K562 (cell line): ENCODE measurements around the gene CCDC158.

ENCODE experiments used
- EZH2 ChIP-seq: IDR thresholded peaks from 2 replicates; pipeline ENCODE4 v1.6.1; 2012; ENCODE audit warnings: low read depth, mild to moderate bottlenecking, inconsistent platforms, low read length, borderline replicate concordance
- MTF1 ChIP-seq: fragments of 250-450 bp; sonication (Bioruptor Pico); IDR thresholded peaks from 2 replicates; pipeline ENCODE4 v1.9.0; 2021; ENCODE audit warnings: moderate library complexity, mild to moderate bottlenecking, inconsistent platforms, borderline replicate concordance
- POLR2AphosphoS5 ChIP-seq: IDR thresholded peaks from 2 replicates; pipeline ENCODE4 v1.6.1; 2011; ENCODE audit warnings: mild to moderate bottlenecking, low read depth, low read length, moderate library complexity; ENCODE audit not compliant: control insufficient read depth, insufficient read depth
- RHOXF2B ChIP-seq: fragments of 250-450 bp; sonication (Bioruptor Pico); conservative IDR thresholded peaks from 2 replicates; pipeline ENCODE4 v1.5.1; 2021
- SNRNP70 ChIP-seq: fragments of 200-400 bp; formaldehyde crosslinking; optimal IDR thresholded peaks from 2 replicates; pipeline ENCODE3; 2017; ENCODE audit warnings: low read depth, low read length
- SRSF3 ChIP-seq: fragments of 200-400 bp; formaldehyde crosslinking; IDR thresholded peaks from 2 replicates; pipeline ENCODE4 v1.6.1; 2016; ENCODE audit warnings: mild to moderate bottlenecking, low read length, moderate library complexity; ENCODE audit not compliant: insufficient read depth
- ZNF263 ChIP-seq: sonication (generic); formaldehyde crosslinking; IDR thresholded peaks from 2 replicates; pipeline ENCODE4 v1.8.0; 2022; ENCODE audit warnings: mild to moderate bottlenecking, missing genetic modification reagents, borderline replicate concordance
- TF ChIP-seq, protein P1 (sequence below), 2 experiments: fragments of 450-650 bp; conservative IDR thresholded peaks; 2 replicates each; pipeline ENCODE4 v1.6.1; 2017; ENCODE audit warnings: mild to moderate bottlenecking in 2 of 2, moderate library complexity in 2 of 2
- TF ChIP-seq, protein P2 (sequence below), 3 experiments: IDR thresholded peaks in 2 of 3; conservative IDR thresholded peaks in 1 of 3; 2 replicates each; pipeline ENCODE4 v1.5.1; 2011 to 2012; ENCODE audit warnings: low read length in 3 of 3, mild to moderate bottlenecking in 3 of 3, control low read depth in 2 of 3, improper control_type of control experiment in 1 of 3, inconsistent platforms in 1 of 3, low read depth in 1 of 3, mixed read lengths in 1 of 3, moderate library complexity in 1 of 3; ENCODE audit not compliant: insufficient read depth in 2 of 3
- TF ChIP-seq, protein P3 (sequence below): fragments of 450-650 bp; formaldehyde crosslinking; IDR thresholded peaks from 2 replicates; pipeline ENCODE4 v1.4.0; 2022; ENCODE audit warnings: missing genetic modification characterization
- TF ChIP-seq, protein P4 (sequence below), 2 experiments: fragments of 450-650 bp in 1 of 2; sonication (generic) in 1 of 2; formaldehyde crosslinking in 1 of 2; IDR thresholded peaks in 1 of 2; conservative IDR thresholded peaks in 1 of 2; 2 replicates each; pipeline versions ENCODE4 v1.6.1 to v1.8.1; 2016 to 2023; ENCODE audit warnings: mild to moderate bottlenecking in 2 of 2, moderate library complexity in 2 of 2, inconsistent platforms in 1 of 2, missing genetic modification reagents in 1 of 2

DNA sequence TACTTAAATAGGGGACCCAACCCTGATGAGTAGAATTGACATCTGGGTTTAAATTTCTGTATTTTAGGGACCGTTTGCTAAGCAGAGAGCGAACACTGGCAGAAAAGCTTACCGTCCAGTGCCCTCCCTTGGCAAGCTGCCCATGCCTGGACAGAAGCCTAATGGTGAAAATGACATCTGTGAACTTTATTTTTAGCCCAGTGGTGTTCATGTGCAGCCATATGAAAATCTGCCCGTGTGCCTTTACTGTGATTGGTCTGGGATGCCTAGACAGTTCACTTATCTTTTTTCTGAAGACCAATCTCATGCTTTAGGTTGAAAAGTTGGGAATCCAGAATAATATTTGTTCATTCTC, 113.3 kb downstream of the CCDC158 start:
- no peak for TF ChIP-seq MTF1 (CRISPR knock-in tag)
- no peak for TF ChIP-seq EZH2
- TF ChIP-seq, protein P1, sequence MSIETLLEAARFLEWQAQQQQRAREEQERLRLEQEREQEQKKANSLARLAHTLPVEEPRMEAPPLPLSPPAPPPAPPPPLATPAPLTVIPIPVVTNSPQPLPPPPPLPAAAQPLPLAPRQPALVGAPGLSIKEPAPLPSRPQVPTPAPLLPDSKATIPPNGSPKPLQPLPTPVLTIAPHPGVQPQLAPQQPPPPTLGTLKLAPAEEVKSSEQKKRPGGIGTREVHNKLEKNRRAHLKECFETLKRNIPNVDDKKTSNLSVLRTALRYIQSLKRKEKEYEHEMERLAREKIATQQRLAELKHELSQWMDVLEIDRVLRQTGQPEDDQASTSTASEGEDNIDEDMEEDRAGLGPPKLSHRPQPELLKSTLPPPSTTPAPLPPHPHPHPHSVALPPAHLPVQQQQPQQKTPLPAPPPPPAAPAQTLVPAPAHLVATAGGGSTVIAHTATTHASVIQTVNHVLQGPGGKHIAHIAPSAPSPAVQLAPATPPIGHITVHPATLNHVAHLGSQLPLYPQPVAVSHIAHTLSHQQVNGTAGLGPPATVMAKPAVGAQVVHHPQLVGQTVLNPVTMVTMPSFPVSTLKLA (conservative IDR thresholded peaks at IDR 0.05): no peak
- no peak for TF ChIP-seq SRSF3
- TF ChIP-seq ZNF263 (CRISPR knock-in tag): no peak
- TF ChIP-seq RHOXF2B (CRISPR knock-in tag): no peak
- TF ChIP-seq, protein P2, sequence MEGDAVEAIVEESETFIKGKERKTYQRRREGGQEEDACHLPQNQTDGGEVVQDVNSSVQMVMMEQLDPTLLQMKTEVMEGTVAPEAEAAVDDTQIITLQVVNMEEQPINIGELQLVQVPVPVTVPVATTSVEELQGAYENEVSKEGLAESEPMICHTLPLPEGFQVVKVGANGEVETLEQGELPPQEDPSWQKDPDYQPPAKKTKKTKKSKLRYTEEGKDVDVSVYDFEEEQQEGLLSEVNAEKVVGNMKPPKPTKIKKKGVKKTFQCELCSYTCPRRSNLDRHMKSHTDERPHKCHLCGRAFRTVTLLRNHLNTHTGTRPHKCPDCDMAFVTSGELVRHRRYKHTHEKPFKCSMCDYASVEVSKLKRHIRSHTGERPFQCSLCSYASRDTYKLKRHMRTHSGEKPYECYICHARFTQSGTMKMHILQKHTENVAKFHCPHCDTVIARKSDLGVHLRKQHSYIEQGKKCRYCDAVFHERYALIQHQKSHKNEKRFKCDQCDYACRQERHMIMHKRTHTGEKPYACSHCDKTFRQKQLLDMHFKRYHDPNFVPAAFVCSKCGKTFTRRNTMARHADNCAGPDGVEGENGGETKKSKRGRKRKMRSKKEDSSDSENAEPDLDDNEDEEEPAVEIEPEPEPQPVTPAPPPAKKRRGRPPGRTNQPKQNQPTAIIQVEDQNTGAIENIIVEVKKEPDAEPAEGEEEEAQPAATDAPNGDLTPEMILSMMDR (IDR thresholded peaks at IDR 0.05 in 2 of 3, conservative IDR thresholded peaks at IDR 0.05 in 1 of 3; ENCODE audit: insufficient read depth in 2 of 3, low read depth in 1 of 3, low read length in 3 of 3): no peak
- TF ChIP-seq SNRNP70: no peak
- TF ChIP-seq POLR2AphosphoS5: no peak
- TF ChIP-seq, protein P3, sequence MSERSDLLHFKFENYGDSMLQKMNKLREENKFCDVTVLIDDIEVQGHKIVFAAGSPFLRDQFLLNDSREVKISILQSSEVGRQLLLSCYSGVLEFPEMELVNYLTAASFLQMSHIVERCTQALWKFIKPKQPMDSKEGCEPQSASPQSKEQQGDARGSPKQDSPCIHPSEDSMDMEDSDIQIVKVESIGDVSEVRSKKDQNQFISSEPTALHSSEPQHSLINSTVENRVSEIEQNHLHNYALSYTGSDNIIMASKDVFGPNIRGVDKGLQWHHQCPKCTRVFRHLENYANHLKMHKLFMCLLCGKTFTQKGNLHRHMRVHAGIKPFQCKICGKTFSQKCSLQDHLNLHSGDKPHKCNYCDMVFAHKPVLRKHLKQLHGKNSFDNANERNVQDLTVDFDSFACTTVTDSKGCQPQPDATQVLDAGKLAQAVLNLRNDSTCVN (CRISPR knock-in tag): no peak
- TF ChIP-seq, protein P4, sequence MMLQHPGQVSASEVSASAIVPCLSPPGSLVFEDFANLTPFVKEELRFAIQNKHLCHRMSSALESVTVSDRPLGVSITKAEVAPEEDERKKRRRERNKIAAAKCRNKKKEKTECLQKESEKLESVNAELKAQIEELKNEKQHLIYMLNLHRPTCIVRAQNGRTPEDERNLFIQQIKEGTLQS (IDR thresholded peaks at IDR 0.05): no peak
- TF ChIP-seq, protein P4 (CRISPR knock-in tag; conservative IDR thresholded peaks at IDR 0.05): no peak
